GM18870 (cell line): ENCODE data around the gene SS18L1.

Source experiments
- ATAC-seq: cut with Tn5 transposase; IDR thresholded peaks from one replicate; pipeline ENCODE4 v1.9.1; 2021; ENCODE audit warnings: moderate library complexity; ENCODE audit not compliant: unreplicated experiment

The SS18L1 gene

GRCh38 chr20:62168890-62169435, 25.4 kb downstream of the SS18L1 start:
- no peak for ATAC-seq

- no peak for ATAC-seq
These were observed 27.0 kb downstream of the SS18L1 start for GRCh38 chr20:62170536-62170935.

- ATAC-seq, result no peak
These were observed 27.7 kb downstream of the SS18L1 start for GRCh38 chr20:62171245-62171644.

GRCh38 chr20:62172666-62173065, 29.1 kb downstream of the SS18L1 start:
- ATAC-seq, result no peak

- no peak for ATAC-seq
These were observed 30.6 kb downstream of the SS18L1 start for GRCh38 chr20:62174021-62174804.

- ATAC-seq, result no peak
These were observed 31.5 kb downstream of the SS18L1 start for GRCh38 chr20:62174870-62175624.

- no peak for ATAC-seq
These were observed 32.1 kb downstream of the SS18L1 start for GRCh38 chr20:62175711-62176110.

- ATAC-seq, result no peak
These were observed 33.3 kb downstream of the SS18L1 start for GRCh38 chr20:62176866-62177265.

GRCh38 chr20:62177307-62177706, 33.7 kb downstream of the SS18L1 start:
- no peak for ATAC-seq

GRCh38 chr20:62178316-62179161, 35.0 kb downstream of the SS18L1 start:
- ATAC-seq, result no peak

- no peak for ATAC-seq
These were observed 35.6 kb downstream of the SS18L1 start for GRCh38 chr20:62179162-62179504.

GRCh38 chr20:62181808-62182207, 38.2 kb downstream of the SS18L1 start:
- no peak for ATAC-seq

- peak; percentile 77 for ATAC-seq
These were observed 39.2 kb downstream of the SS18L1 start, which contains the start of gene MTG2 for GRCh38 chr20:62182469-62183425. Gene MTG2 (plus strand): TSS chr20:62183028. CDS start chr20:62193421, 10,393 bp downstream.

GRCh38 chr20:62183426-62184142, 40.0 kb downstream of the SS18L1 start:
- no peak for ATAC-seq

- no peak for ATAC-seq
These were observed 42.5 kb downstream of the SS18L1 start for GRCh38 chr20:62186096-62186426.

- no peak for ATAC-seq
These were observed 43.6 kb downstream of the SS18L1 start for GRCh38 chr20:62186887-62187866.

GRCh38 chr20:62190639-62191411, 47.3 kb downstream of the SS18L1 start:
- no peak for ATAC-seq
